ENCODE data around the gene HES7. TPM values are rescaled to one million over a fixed set of nuclear protein-coding genes. Genes with fewer than 3 reads are reported as not detected.

Gene HES7
- total and polyA plus RNA-seq, 4 donors: not detected

- TF ChIP-seq JUND (IDR thresholded peaks at IDR 0.05) (no peak), MAX (IDR thresholded peaks at IDR 0.05) (no peak), ATF3 (IDR thresholded peaks at IDR 0.05) (no peak), GABPA (IDR thresholded peaks at IDR 0.05 in 1 of 2, conservative IDR thresholded peaks at IDR 0.05 in 1 of 2) (no peak), EGR1 (IDR thresholded peaks at IDR 0.05; ENCODE audit: low read depth in 2 of 2) (no peak)
Measured at GRCh38 chr17:8100111-8100510, 23.8 kb downstream of the HES7 start (continued).

DNA sequence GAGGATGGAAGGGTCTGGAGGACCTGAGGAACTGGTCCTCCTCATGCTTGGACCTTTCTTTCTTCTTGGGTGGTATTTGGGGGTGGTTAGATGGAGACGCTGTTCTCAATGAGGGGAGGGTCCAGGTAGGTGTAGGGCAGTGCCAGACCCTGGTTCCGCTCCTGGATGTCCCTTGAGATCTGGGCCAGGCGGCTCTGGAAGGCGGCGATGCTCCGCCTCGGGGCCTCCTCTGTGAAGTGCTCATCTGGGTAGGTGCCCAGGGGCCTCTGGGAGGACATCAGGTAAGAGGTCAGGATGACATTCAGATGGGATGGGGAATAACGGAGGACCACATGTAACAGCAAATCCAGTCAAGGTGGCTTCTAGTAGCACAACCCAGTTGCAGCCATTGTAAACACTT lies 27.4 kb downstream of the HES7 start:
- DNase-seq (ENCODE audit: low spot score): no peak
- Histone ChIP-seq H3K27ac (ENCODE audit: low read depth in 1 of 2, low read length in 2 of 2) (no peak overlapping the region), H3K4me3 (ENCODE audit: low read depth in 1 of 3, low read length in 3 of 3) (no peak overlapping the region), H3K9ac (ENCODE audit: low read depth in 1 of 2, low read length in 2 of 2) (no peak overlapping the region), H3K4me1 (ENCODE audit: control insufficient read depth in 4 of 4, insufficient read depth in 4 of 4, low read length in 3 of 4) (no peaks in the 10 kb centered on the region), H3K27me3 (ENCODE audit: control insufficient read depth in 4 of 4, insufficient read depth in 4 of 4, low read length in 3 of 4) (peaks cover 0 to 11% (median under 1%) of the 10 kb centered on the region in 4 donors), H3K36me3 (ENCODE audit: control insufficient read depth in 4 of 4, insufficient read depth in 3 of 4, low read depth in 1 of 4, low read length in 3 of 4) (no peaks in the 10 kb centered on the region), H3K9me3 (ENCODE audit: control insufficient read depth in 4 of 4, low read length in 3 of 4) (no peaks in the 10 kb centered on the region)
- TF ChIP-seq YY1 (IDR thresholded peaks at IDR 0.05) (no peak), RXRA (IDR thresholded peaks at IDR 0.05) (no peak), EGR1 (IDR thresholded peaks at IDR 0.05; ENCODE audit: low read depth in 2 of 2) (no peak)
- WGBS: 82% methylated on average over 8 of the region's 8 CpGs

DNA sequence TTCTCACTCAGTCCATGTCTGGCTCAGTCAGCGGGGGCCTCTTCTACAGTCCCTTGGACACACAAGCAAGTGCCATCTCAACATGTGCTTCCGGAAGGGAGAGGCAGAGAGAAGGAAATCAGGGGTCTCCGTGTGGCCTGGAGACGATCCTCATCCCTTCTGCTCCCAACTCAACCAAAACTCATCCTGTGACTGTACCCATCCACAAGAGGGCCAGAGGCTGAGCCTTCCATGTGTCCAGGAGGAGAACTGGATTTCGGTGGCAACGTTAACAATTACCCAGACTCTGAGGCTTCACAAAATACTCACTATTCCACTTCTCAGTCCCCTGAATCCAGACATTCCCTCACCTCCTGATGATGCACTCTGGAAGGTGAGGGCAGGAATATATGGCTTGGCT lies 28.5 kb downstream of the HES7 start:
- H3K9me3 ChIP-seq (ENCODE audit: control insufficient read depth in 4 of 4, low read length in 3 of 4): no peaks in the 10 kb centered on the region
- no peaks in the 10 kb centered on the region for H3K36me3 ChIP-seq (ENCODE audit: control insufficient read depth in 4 of 4, insufficient read depth in 3 of 4, low read depth in 1 of 4, low read length in 3 of 4)
- H3K27ac ChIP-seq (ENCODE audit: low read depth in 1 of 2, low read length in 2 of 2): no peak overlapping the region
- WGBS: 63% methylated on average over 6 of the region's 6 CpGs
- no peak overlapping the region for H3K9ac ChIP-seq (ENCODE audit: low read depth in 1 of 2, low read length in 2 of 2)
- peaks cover 0 to 12% (median under 1%) of the 10 kb centered on the region in 4 donors for H3K27me3 ChIP-seq (ENCODE audit: control insufficient read depth in 4 of 4, insufficient read depth in 4 of 4, low read length in 3 of 4)
- TF ChIP-seq MAX (IDR thresholded peaks at IDR 0.05): no peak
- no peak for TF ChIP-seq TAF1 (conservative IDR thresholded peaks at IDR 0.05)
- TF ChIP-seq REST (IDR thresholded peaks at IDR 0.05): no peak
- TF ChIP-seq, protein P1, sequence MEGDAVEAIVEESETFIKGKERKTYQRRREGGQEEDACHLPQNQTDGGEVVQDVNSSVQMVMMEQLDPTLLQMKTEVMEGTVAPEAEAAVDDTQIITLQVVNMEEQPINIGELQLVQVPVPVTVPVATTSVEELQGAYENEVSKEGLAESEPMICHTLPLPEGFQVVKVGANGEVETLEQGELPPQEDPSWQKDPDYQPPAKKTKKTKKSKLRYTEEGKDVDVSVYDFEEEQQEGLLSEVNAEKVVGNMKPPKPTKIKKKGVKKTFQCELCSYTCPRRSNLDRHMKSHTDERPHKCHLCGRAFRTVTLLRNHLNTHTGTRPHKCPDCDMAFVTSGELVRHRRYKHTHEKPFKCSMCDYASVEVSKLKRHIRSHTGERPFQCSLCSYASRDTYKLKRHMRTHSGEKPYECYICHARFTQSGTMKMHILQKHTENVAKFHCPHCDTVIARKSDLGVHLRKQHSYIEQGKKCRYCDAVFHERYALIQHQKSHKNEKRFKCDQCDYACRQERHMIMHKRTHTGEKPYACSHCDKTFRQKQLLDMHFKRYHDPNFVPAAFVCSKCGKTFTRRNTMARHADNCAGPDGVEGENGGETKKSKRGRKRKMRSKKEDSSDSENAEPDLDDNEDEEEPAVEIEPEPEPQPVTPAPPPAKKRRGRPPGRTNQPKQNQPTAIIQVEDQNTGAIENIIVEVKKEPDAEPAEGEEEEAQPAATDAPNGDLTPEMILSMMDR (IDR thresholded peaks at IDR 0.05; ENCODE audit: low read depth, low read length, missing input control): no peak
- TF ChIP-seq YY1 (IDR thresholded peaks at IDR 0.05): no peak
- TF ChIP-seq ATF3 (IDR thresholded peaks at IDR 0.05): no peak
- TF ChIP-seq RAD21 (IDR thresholded peaks at IDR 0.05): no peak
- no peak for TF ChIP-seq JUND (IDR thresholded peaks at IDR 0.05)
- no peak for TF ChIP-seq SP1 (IDR thresholded peaks at IDR 0.05)
- TF ChIP-seq NR2F2 (IDR thresholded peaks at IDR 0.05): no peak
- TF ChIP-seq FOXA2 (IDR thresholded peaks at IDR 0.05): no peak
- TF ChIP-seq GABPA (IDR thresholded peaks at IDR 0.05 in 1 of 2, conservative IDR thresholded peaks at IDR 0.05 in 1 of 2): no peak
- TF ChIP-seq FOXA1 (IDR thresholded peaks at IDR 0.05): no peak
- no peak for TF ChIP-seq EGR1 (IDR thresholded peaks at IDR 0.05; ENCODE audit: low read depth in 2 of 2)
- TF ChIP-seq HNF4G (IDR thresholded peaks at IDR 0.05): no peak
- no peaks in the 10 kb centered on the region for H3K4me1 ChIP-seq (ENCODE audit: control insufficient read depth in 4 of 4, insufficient read depth in 4 of 4, low read length in 3 of 4)
- no peak for DNase-seq (ENCODE audit: low spot score)
- no peak overlapping the region for H3K4me3 ChIP-seq (ENCODE audit: low read depth in 1 of 3, low read length in 3 of 3)
